Common myeloid progenitor, CD34-positive (primary cell): ENCODE data around the gene PSMD9.
A peak's percentile ranks its signal among the peaks of the same experiment; 100 is the strongest.
"Not testable (repeated sequence)": the region's sequence is repeated elsewhere in the genome, so short reads cannot be mapped to it uniquely, and the experiment has no call there.

Source experiments
- CTCF ChIA-PET: fragments of 350-600 bp; sonication (Branson Sonifier 250); formaldehyde crosslinking; loops from one replicate; lab custom pipeline; 2021; ENCODE audit warnings: antibody characterized with exemption; lab: Charles Lee
- POLR2A ChIA-PET: fragments of 350-600 bp; sonication (Branson Sonifier 250); formaldehyde crosslinking; loops from one replicate; lab custom pipeline; 2021; ENCODE audit warnings: antibody characterized with exemption; lab: Charles Lee
- DNase-seq, 3 donors: peaks; one replicate each; pipeline versions ENCODE4 v3.0.0 to v3.0.0-alpha.2; 2013
- H3K27ac ChIP-seq, 2 experiments: 1 replicate in 1 of 2; 2 replicates in 1 of 2; pipeline ENCODE4 v1.7.0; 2013; ENCODE audit warnings: inconsistent platforms in 2 of 2, low read length in 2 of 2, mild to moderate bottlenecking in 2 of 2, low read depth in 1 of 2, moderate library complexity in 1 of 2; ENCODE audit not compliant: severe bottlenecking in 2 of 2, insufficient read depth in 1 of 2, poor library complexity in 1 of 2
- H3K27me3 ChIP-seq, 5 experiments: replicated peaks in 2 of 5; 1 replicate in 3 of 5; 2 replicates in 2 of 5; pipeline versions ENCODE4 v1.6.1 to v1.7.0; 2013; ENCODE audit warnings: low read length in 4 of 5, mild to moderate bottlenecking in 2 of 5, moderate library complexity in 2 of 5, inconsistent platforms in 1 of 5; ENCODE audit not compliant: insufficient read depth in 5 of 5, control insufficient read depth in 4 of 5
- H3K36me3 ChIP-seq, 4 experiments: 1 replicate in 2 of 4; 2 replicates in 2 of 4; pipeline versions ENCODE4 v1.6.1 to v1.7.0; 2013; ENCODE audit warnings: low read length in 3 of 4, control low read depth in 1 of 4, mild to moderate bottlenecking in 1 of 4; ENCODE audit not compliant: control insufficient read depth in 4 of 4, insufficient read depth in 4 of 4
- H3K4me1 ChIP-seq, 4 experiments: 1 replicate in 3 of 4; 2 replicates in 1 of 4; pipeline versions ENCODE4 v1.6.1 to v1.7.1; 2013; ENCODE audit warnings: low read length in 3 of 4, mild to moderate bottlenecking in 3 of 4, control low read depth in 1 of 4, inconsistent platforms in 1 of 4, moderate library complexity in 1 of 4; ENCODE audit not compliant: control insufficient read depth in 4 of 4, insufficient read depth in 4 of 4; ENCODE audit errors: control extremely low read depth in 1 of 4
- H3K4me3 ChIP-seq, 7 experiments: 1 replicate in 4 of 7; 2 replicates in 3 of 7; pipeline versions ENCODE4 v1.5.1 to v1.7.0; 2013; ENCODE audit warnings: mild to moderate bottlenecking in 7 of 7, low read length in 6 of 7, moderate library complexity in 6 of 7, inconsistent platforms in 2 of 7, low read depth in 2 of 7, control low read depth in 1 of 7; ENCODE audit not compliant: insufficient read depth in 4 of 7, control insufficient read depth in 1 of 7; ENCODE audit errors: extremely low read depth in 1 of 7
- H3K9me3 ChIP-seq, 5 experiments: 1 replicate in 4 of 5; 2 replicates in 1 of 5; pipeline versions ENCODE4 v1.6.1 to v1.7.1; 2013; ENCODE audit warnings: low read length in 4 of 5, mild to moderate bottlenecking in 2 of 5, inconsistent platforms in 1 of 5, low read depth in 1 of 5, moderate library complexity in 1 of 5; ENCODE audit not compliant: control insufficient read depth in 4 of 5, insufficient read depth in 2 of 5; ENCODE audit errors: control extremely low read depth in 1 of 5
- WGBS: methylation state at CpG from one replicate; pipeline ENCODE4 v1.1.5; 2013; ENCODE audit not compliant: insufficient coverage; 5-methylcytosine and 5-hydroxymethylcytosine counted together

The PSMD9 gene

DNA sequence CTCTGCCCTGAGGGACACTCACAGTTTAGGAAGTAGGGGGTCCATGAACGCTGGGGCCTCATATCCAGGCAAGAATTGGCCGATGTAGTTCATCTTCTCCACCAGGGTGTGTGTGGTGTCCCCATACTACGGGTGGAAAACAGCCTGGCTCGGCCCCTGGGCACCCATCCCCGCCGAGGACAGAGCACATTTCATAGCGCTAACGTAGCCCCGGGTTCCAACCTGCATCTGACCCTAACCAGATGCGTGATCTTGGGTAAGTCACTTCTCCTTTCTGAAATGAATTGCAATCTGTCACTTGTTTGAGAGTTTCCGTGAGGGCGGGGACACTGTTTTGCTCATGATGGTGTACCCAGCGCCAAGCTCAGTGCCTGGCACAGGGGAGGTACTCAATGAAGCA is 38.9 kb upstream of the PSMD9 start:
- Histone ChIP-seq H3K36me3 (no peaks in the 10 kb centered on the region), H3K27ac (no peak overlapping the region), H3K27me3 (no peaks in the 10 kb centered on the region), H3K9me3 (no peaks in the 10 kb centered on the region), H3K4me1 (peaks cover 0 to 2% (median 0%) of the 10 kb centered on the region in 4 experiments), H3K4me3 (no peak overlapping the region)
- ChIA-PET POLR2A (no interaction called here), CTCF (no interaction called here)
- WGBS = 93% methylated on average over 13 of the region's 13 CpGs
- peak in 2 of 3 donors; percentile 13 to 15 for DNase-seq

GRCh38 chr12:121852392-121852791 is 36.2 kb upstream of the PSMD9 start:
- H3K27me3 ChIP-seq, H3K9me3 ChIP-seq, POLR2A ChIA-PET, DNase-seq, H3K4me1 ChIP-seq, H3K4me3 ChIP-seq, H3K27ac ChIP-seq, H3K36me3 ChIP-seq: not testable (repeated sequence)
- WGBS = 100% methylated on average over 2 of the region's 3 CpGs
- CTCF ChIA-PET = interaction anchor here (1.1 kb wide), 2 partner anchors 9 to 14 kb away, joined by 3 to 5 read pairs; no protein-coding TSS in a partner anchor

DNA sequence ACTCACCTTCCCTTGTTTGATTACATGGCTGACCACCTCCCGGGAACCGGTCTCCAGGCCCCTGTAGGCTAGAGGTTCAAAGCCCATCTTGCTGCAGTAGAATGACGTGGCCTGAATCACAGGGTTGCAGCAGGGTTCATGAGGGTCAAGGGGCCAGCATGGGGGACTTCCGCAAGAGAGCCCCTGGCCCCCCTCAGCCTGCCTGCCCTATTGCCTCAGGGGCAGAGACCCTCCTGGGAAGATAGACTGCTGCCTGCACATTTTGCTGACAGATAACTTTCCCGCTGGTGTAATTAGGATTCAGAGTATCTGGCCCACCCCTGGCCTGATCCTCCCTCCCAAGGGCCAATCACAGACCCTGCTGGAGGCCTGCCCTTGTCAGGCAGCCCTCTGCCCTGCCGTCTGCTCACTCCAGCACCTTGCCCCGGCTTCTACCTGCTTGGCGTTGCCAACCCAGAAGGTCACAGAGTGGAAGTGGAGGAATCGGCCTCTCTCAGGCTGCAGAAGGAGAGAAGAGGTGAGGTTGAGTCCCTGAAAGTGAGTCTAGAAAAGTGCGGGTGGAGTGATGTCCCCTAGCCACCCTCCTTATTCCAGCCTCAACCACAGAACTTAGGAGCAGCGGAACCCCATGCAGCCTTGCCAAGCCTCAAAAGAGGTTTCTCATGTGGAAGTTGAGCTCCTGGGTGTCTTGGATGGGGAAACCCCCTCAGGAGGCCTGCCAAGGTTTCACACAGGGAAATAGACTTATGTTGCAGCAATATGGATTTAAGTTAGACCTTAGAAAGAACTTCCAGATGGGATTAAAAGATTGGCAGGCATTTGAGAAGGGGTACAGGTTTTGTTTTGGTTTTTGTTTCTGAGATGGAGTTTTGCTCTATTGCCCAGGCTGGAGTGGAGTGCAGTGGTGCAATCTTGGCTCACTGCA is 31.0 kb upstream of the PSMD9 start:
- no peaks in the 10 kb centered on the region for H3K4me1 ChIP-seq
- H3K27ac ChIP-seq = no peak overlapping the region
- no peak overlapping the region for H3K4me3 ChIP-seq
- DNase-seq = no peak
- ChIA-PET CTCF (no interaction called here), POLR2A (no interaction called here)
- H3K9me3 ChIP-seq = no peaks in the 10 kb centered on the region
- 97% methylated on average over 9 of the region's 11 CpGs for WGBS
- no peaks in the 10 kb centered on the region for H3K27me3 ChIP-seq
- H3K36me3 ChIP-seq = no peaks in the 10 kb centered on the region

DNA sequence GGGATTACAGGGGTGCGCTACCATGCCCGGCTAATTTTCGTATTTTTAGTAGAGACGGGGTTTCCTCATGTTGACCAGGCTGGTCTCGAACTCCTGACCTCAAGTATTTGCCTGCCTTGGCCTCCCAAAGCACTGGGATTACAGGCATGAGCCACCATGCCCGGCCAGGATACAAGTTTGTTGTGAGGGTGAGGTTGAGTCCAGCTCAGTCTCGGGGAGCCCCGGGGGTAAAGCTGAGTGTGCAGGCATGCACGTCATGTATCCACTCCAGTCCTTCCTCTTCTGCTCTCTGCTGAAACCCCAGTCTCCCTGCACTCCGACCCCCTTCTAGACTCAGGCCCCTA is 30.3 kb upstream of the PSMD9 start:
- no peaks in the 10 kb centered on the region for H3K27me3 ChIP-seq
- no peaks in the 10 kb centered on the region for H3K36me3 ChIP-seq
- no peaks in the 10 kb centered on the region for H3K9me3 ChIP-seq
- CTCF ChIA-PET = interaction anchor here (1.1 kb wide), 1 partner anchor 64 kb away, joined by 3 read pairs; no protein-coding TSS in a partner anchor
- POLR2A ChIA-PET = no interaction called here
- H3K4me3 ChIP-seq = no peak overlapping the region
- DNase-seq = no peak
- no peaks in the 10 kb centered on the region for H3K4me1 ChIP-seq
- 86% methylated on average over 4 of the region's 10 CpGs for WGBS
- no peak overlapping the region for H3K27ac ChIP-seq

- CTCF ChIA-PET = interaction anchor here (1.1 kb wide), 1 partner anchor 64 kb away, joined by 3 read pairs; no protein-coding TSS in a partner anchor
- no peak for DNase-seq
Observed at GRCh38 chr12:121858662-121859572, 29.7 kb upstream of the PSMD9 start, which contains the start of gene HPD. TSS of gene HPD (minus strand) at chr12:121858859. CDS start at chr12:121858823, 36 bp downstream.

GRCh38 chr12:121860257-121860656 is 28.3 kb upstream of the PSMD9 start:
- H3K4me1 ChIP-seq = no peaks in the 10 kb centered on the region
- no peaks in the 10 kb centered on the region for H3K27me3 ChIP-seq
- 100% methylated on average over 1 of the region's 1 CpG for whole genome bisulfite sequencing
- ChIA-PET CTCF (interaction anchor here (1.1 kb wide), 1 partner anchor 28 kb away, joined by 5 read pairs; the partner anchor contains the start of gene PSMD9), POLR2A (no interaction called here)
- H3K4me3 ChIP-seq = no peak overlapping the region
- no peaks in the 10 kb centered on the region for H3K36me3 ChIP-seq
- DNase-seq = no peak
- no peak overlapping the region for H3K27ac ChIP-seq
- H3K9me3 ChIP-seq = no peaks in the 10 kb centered on the region

More at GRCh38 chr12:121858662-121859572, 29.7 kb upstream of the PSMD9 start, which contains the start of gene HPD:
- WGBS = 94% methylated on average over 12 of the region's 16 CpGs
- no peak within 1 kb of the TSS for H3K4me3 ChIP-seq
- H3K4me1 ChIP-seq = no peaks in the 10 kb centered on the region
- POLR2A ChIA-PET = no interaction called here
- no peaks in the 10 kb centered on the region for H3K36me3 ChIP-seq
- H3K9me3 ChIP-seq = no peaks in the 10 kb centered on the region
- H3K27ac ChIP-seq = no peak within 1 kb of the TSS
- no peaks in the 10 kb centered on the region for H3K27me3 ChIP-seq
